Smooth muscle cell (in vitro differentiated cells): ENCODE results near the gene ATP11C. TPM values are rescaled to one million over a fixed set of nuclear protein-coding genes. Genes with fewer than 3 reads are reported as not detected.
"Not testable (repeated sequence)": the region's sequence is repeated elsewhere in the genome, so short reads cannot be mapped to it uniquely, and the experiment has no call there.

ENCODE experiments used
- DNase-seq: peaks from one replicate; lab custom pipeline; 2025; ENCODE audit not compliant: unreplicated experiment; lab: John Stamatoyannopoulos, UW
- H2AFZ ChIP-seq: fragments of 200-600 bp; sonication (generic); 2 replicates; pipeline ENCODE4 v1.6.0; 2016; ENCODE audit warnings: antibody characterized with exemption, low read depth, mild to moderate bottlenecking
- H3F3A ChIP-seq: fragments of 200-600 bp; sonication (generic); 2 replicates; pipeline ENCODE4 v1.6.0; 2017; ENCODE audit warnings: antibody characterized with exemption, low read depth
- H3K27ac ChIP-seq: fragments of 200-600 bp; sonication (generic); 2 replicates; pipeline ENCODE4 v1.5.1; 2016; ENCODE audit warnings: low read depth, mild to moderate bottlenecking
- H3K27me3 ChIP-seq: fragments of 200-600 bp; sonication (generic); 2 replicates; pipeline ENCODE4 v1.6.1; 2016; ENCODE audit warnings: low read depth, mild to moderate bottlenecking
- H3K36me3 ChIP-seq: fragments of 200-600 bp; sonication (generic); 2 replicates; pipeline ENCODE4 v1.5.1; 2016; ENCODE audit warnings: low read depth
- H3K4me1 ChIP-seq: fragments of 200-600 bp; sonication (generic); 2 replicates; pipeline ENCODE4 v1.5.1; 2016; ENCODE audit warnings: low read depth
- H3K4me2 ChIP-seq: fragments of 200-600 bp; sonication (generic); 2 replicates; pipeline ENCODE4 v1.6.0; 2016; ENCODE audit warnings: mild to moderate bottlenecking
- H3K4me3 ChIP-seq: fragments of 200-600 bp; sonication (generic); 2 replicates; pipeline ENCODE4 v1.5.1; 2016; ENCODE audit warnings: mild to moderate bottlenecking
- H3K79me2 ChIP-seq: fragments of 200-600 bp; sonication (generic); 2 replicates; pipeline ENCODE4 v1.6.0; 2016; ENCODE audit warnings: low read depth, mild to moderate bottlenecking
- H3K9ac ChIP-seq: fragments of 200-600 bp; sonication (generic); 2 replicates; pipeline ENCODE4 v1.6.0; 2016; ENCODE audit warnings: low read depth
- H3K9me3 ChIP-seq: fragments of 200-600 bp; sonication (generic); replicated peaks from 2 replicates; pipeline ENCODE4 v1.5.1; 2016; ENCODE audit warnings: low read depth
- H4K20me1 ChIP-seq: fragments of 200-600 bp; sonication (generic); 2 replicates; pipeline ENCODE4 v1.6.0; 2016; ENCODE audit warnings: low read depth
- CTCF ChIP-seq: fragments of 200-600 bp; sonication (generic); IDR thresholded peaks from 2 replicates; pipeline ENCODE4 v1.5.1; 2017; ENCODE audit warnings: borderline replicate concordance, mild to moderate bottlenecking, antibody characterized with exemption; ENCODE audit not compliant: insufficient read depth, poor library complexity, severe bottlenecking
- WGBS: methylation state at CpG from one replicate; pipeline ENCODE4 v1.1.7; 2016; ENCODE audit warnings: low lambda C conversion rate; 5-methylcytosine and 5-hydroxymethylcytosine counted together
- polyA plus RNA-seq: library from polyadenylated mRNA; unstranded; fragments of >200 nt; fragmentation: Nextera tagmentation; extraction: Ambion mirVana; gene quantifications from 2 replicates; pipeline ENCODE4 v1.2.1, GENCODE V29; 2016
- total RNA-seq: library from RNA; depleted of rRNA; stranded (reverse); fragments of >200 nt; gene quantifications from 2 replicates; pipeline ENCODE4 v1.2.3, GENCODE V29; 2014

The ATP11C gene
- total and polyA plus RNA-seq, 2 experiments from 2014 or later, result 3.2 to 17.1 TPM

- 41% methylated on average over 2 of the region's 2 CpGs for WGBS
- Histone ChIP-seq H4K20me1 (no peaks in the 10 kb centered on the region), H3K4me1 (no peaks in the 10 kb centered on the region), H2AFZ (no peak overlapping the region), H3K27ac (no peak overlapping the region), H3F3A (no peaks in the 10 kb centered on the region), H3K27me3 (no peaks in the 10 kb centered on the region), H3K36me3 (no peaks in the 10 kb centered on the region), H3K9ac (no peak overlapping the region), H3K9me3 (no peaks in the 10 kb centered on the region), H3K4me2 (no peak overlapping the region), H3K4me3 (no peak overlapping the region), H3K79me2 (no peaks in the 10 kb centered on the region)
- no peak for TF ChIP-seq CTCF
- DNase-seq, result no peak
These were observed 57.0 kb downstream of the ATP11C start for GRCh38 chrX:139875841-139876240.

- no peaks in the 10 kb centered on the region for H3F3A ChIP-seq
- 81% methylated on average over 1 of the region's 1 CpG for WGBS
- no peak for TF ChIP-seq CTCF
- H3K9ac ChIP-seq, result no peak overlapping the region
- DNase-seq, result no peak
- no peaks in the 10 kb centered on the region for H4K20me1 ChIP-seq
- H3K4me1 ChIP-seq, result no peaks in the 10 kb centered on the region
- no peak overlapping the region for H3K4me3 ChIP-seq
- H2AFZ ChIP-seq, result no peak overlapping the region
- H3K36me3 ChIP-seq, result no peaks in the 10 kb centered on the region
- H3K9me3 ChIP-seq, result peaks cover 2% of the 10 kb centered on the region
- no peak overlapping the region for H3K4me2 ChIP-seq
- no peaks in the 10 kb centered on the region for H3K27me3 ChIP-seq
- no peaks in the 10 kb centered on the region for H3K79me2 ChIP-seq
- no peak overlapping the region for H3K27ac ChIP-seq
These were observed 63.1 kb downstream of the ATP11C start for GRCh38 chrX:139869796-139870195.

GRCh38 chrX:139864640-139865039 is 68.2 kb downstream of the ATP11C start:
- WGBS, result 90% methylated on average over 3 of the region's 3 CpGs
- peaks cover 2% of the 10 kb centered on the region for H3K9me3 ChIP-seq
- TF ChIP-seq CTCF, result no peak
- no peak for DNase-seq
- H3K27me3 ChIP-seq, result no peaks in the 10 kb centered on the region
- no peaks in the 10 kb centered on the region for H3F3A ChIP-seq
- no peak overlapping the region for H3K4me2 ChIP-seq
- no peak overlapping the region for H3K9ac ChIP-seq
- H3K27ac ChIP-seq, result no peak overlapping the region
- no peak overlapping the region for H2AFZ ChIP-seq
- no peaks in the 10 kb centered on the region for H3K79me2 ChIP-seq
- no peak overlapping the region for H3K4me3 ChIP-seq
- no peaks in the 10 kb centered on the region for H3K4me1 ChIP-seq
- H3K36me3 ChIP-seq, result no peaks in the 10 kb centered on the region
- H4K20me1 ChIP-seq, result no peaks in the 10 kb centered on the region

GRCh38 chrX:139862208-139862607 is 70.6 kb downstream of the ATP11C start:
- Histone ChIP-seq H3K4me2 (no peak overlapping the region), H3K27me3 (no peaks in the 10 kb centered on the region), H3K36me3 (no peaks in the 10 kb centered on the region), H3K9me3 (no peaks in the 10 kb centered on the region), H2AFZ (no peak overlapping the region), H3K9ac (no peak overlapping the region), H4K20me1 (no peaks in the 10 kb centered on the region), H3K4me1 (no peaks in the 10 kb centered on the region), H3F3A (no peaks in the 10 kb centered on the region), H3K4me3 (no peak overlapping the region), H3K27ac (no peak overlapping the region), H3K79me2 (no peaks in the 10 kb centered on the region)
- no peak for TF ChIP-seq CTCF
- no peak for DNase-seq
- WGBS, result 74% methylated on average over 5 of the region's 5 CpGs

- H3K79me2 ChIP-seq, H4K20me1 ChIP-seq, H3K4me3 ChIP-seq, H2AFZ ChIP-seq, H3K9me3 ChIP-seq, H3K27ac ChIP-seq, H3K9ac ChIP-seq, H3K27me3 ChIP-seq, H3K36me3 ChIP-seq, H3K4me1 ChIP-seq, H3K4me2 ChIP-seq, DNase-seq, H3F3A ChIP-seq: not testable (repeated sequence)
- 67% methylated on average over 4 of the region's 4 CpGs for WGBS
These were observed 76.0 kb downstream of the ATP11C start for GRCh38 chrX:139856826-139857225.
